22Rv1 (cell line): ENCODE measurements around the gene STAT4.

Experiments
- CTCF ChIP-seq: fragments of 450-650 bp; IDR thresholded peaks from 2 replicates; pipeline ENCODE4 v1.5.1; 2017; ENCODE audit warnings: mild to moderate bottlenecking
- ZFX ChIP-seq: fragments of 450-650 bp; IDR thresholded peaks from 2 replicates; pipeline ENCODE4 v1.6.1; 2017; ENCODE audit warnings: antibody characterized with exemption, borderline replicate concordance

- TF ChIP-seq CTCF: no peak
- TF ChIP-seq ZFX: no peak
These were observed 144.5 kb downstream of the STAT4 start for GRCh38 chr2:191006297-191006696.
